HUES6 (cell line): ENCODE results near the gene SYT11.

Experiments
- H3K27ac ChIP-seq: 2 replicates; pipeline ENCODE4 v1.7.0; 2013; ENCODE audit warnings: low read depth, mild to moderate bottlenecking, low read length, inconsistent platforms
- H3K27me3 ChIP-seq: 2 replicates; pipeline ENCODE4 v1.6.1; 2013; ENCODE audit warnings: low read length; ENCODE audit not compliant: control insufficient read depth, insufficient read depth
- H3K36me3 ChIP-seq: 2 replicates; pipeline ENCODE4 v1.6.1; 2013; ENCODE audit warnings: low read length; ENCODE audit not compliant: control insufficient read depth, insufficient read depth
- H3K4me1 ChIP-seq: 2 replicates; pipeline ENCODE4 v1.6.1; 2013; ENCODE audit warnings: low read length; ENCODE audit not compliant: control insufficient read depth, insufficient read depth
- H3K4me3 ChIP-seq: 2 replicates; pipeline ENCODE4 v1.5.1; 2013; ENCODE audit warnings: low read depth, low read length
- H3K9ac ChIP-seq: one replicate; pipeline ENCODE4 v1.6.1; 2013; ENCODE audit warnings: mild to moderate bottlenecking, low read length
- H3K9me3 ChIP-seq: 2 replicates; pipeline ENCODE4 v1.6.1; 2013; ENCODE audit warnings: low read depth, low read length; ENCODE audit not compliant: control insufficient read depth, insufficient read depth

Gene SYT11

GRCh38 chr1:155899683-155900082, 40.3 kb downstream of the SYT11 start:
- H3K4me3 ChIP-seq = no peak overlapping the region
- no peak overlapping the region for H3K9ac ChIP-seq
- H3K9me3 ChIP-seq = no peaks in the 10 kb centered on the region
- no peak overlapping the region for H3K27ac ChIP-seq
- H3K27me3 ChIP-seq = no peaks in the 10 kb centered on the region
- H3K4me1 ChIP-seq = no peaks in the 10 kb centered on the region
- H3K36me3 ChIP-seq = peaks cover 66% of the 10 kb centered on the region

- Histone ChIP-seq H3K4me1 (no peaks in the 10 kb centered on the region), H3K9ac (no peak overlapping the region), H3K4me3 (no peak overlapping the region), H3K27me3 (no peaks in the 10 kb centered on the region), H3K9me3 (no peaks in the 10 kb centered on the region), H3K27ac (no peak overlapping the region), H3K36me3 (peaks cover 71% of the 10 kb centered on the region)
Observed at GRCh38 chr1:155900161-155900560, 40.8 kb downstream of the SYT11 start.

GRCh38 chr1:155904261-155904660, 44.9 kb downstream of the SYT11 start:
- Histone ChIP-seq H3K27me3 (no peaks in the 10 kb centered on the region), H3K9ac (no peak overlapping the region), H3K4me1 (no peaks in the 10 kb centered on the region), H3K27ac (no peak overlapping the region), H3K4me3 (no peak overlapping the region), H3K36me3 (peaks cover 80% of the 10 kb centered on the region), H3K9me3 (no peaks in the 10 kb centered on the region)

- H3K4me3 ChIP-seq = peak overlapping the region; percentile 73; the same call in 1 of the 2 replicates
Observed at GRCh38 chr1:155909894-155910293, 50.5 kb downstream of the SYT11 start.

GRCh38 chr1:155910621-155911121, 51.3 kb downstream of the SYT11 start:
- Histone ChIP-seq H3K4me3 (peak overlapping the region; percentile 73), H3K27me3 (no peaks in the 10 kb centered on the region), H3K36me3 (peaks cover 70% of the 10 kb centered on the region), H3K27ac (no peak overlapping the region; the same call in 1 of the 2 replicates), H3K9me3 (no peaks in the 10 kb centered on the region), H3K4me1 (peaks cover 12% of the 10 kb centered on the region; the same call in 1 of the 2 replicates), H3K9ac (peak overlapping the region; percentile 65)

More at GRCh38 chr1:155909894-155910293, 50.5 kb downstream of the SYT11 start:
- peaks cover 67% of the 10 kb centered on the region for H3K36me3 ChIP-seq
- H3K4me1 ChIP-seq = peaks cover 12% of the 10 kb centered on the region; the same call in 1 of the 2 replicates
- H3K9me3 ChIP-seq = no peaks in the 10 kb centered on the region
- H3K9ac ChIP-seq = peak overlapping the region; percentile 39
- no peak overlapping the region for H3K27ac ChIP-seq
- no peaks in the 10 kb centered on the region for H3K27me3 ChIP-seq

- Histone ChIP-seq H3K4me3 (peak within 1 kb of the TSS; percentile 73), H3K9ac (peak within 1 kb of the TSS; percentile 65), H3K4me1 (peaks cover 12% of the 10 kb centered on the region; the same call in 1 of the 2 replicates), H3K27ac (peak within 1 kb of the TSS; percentile 9; the same call in 1 of the 2 replicates), H3K36me3 (peaks cover 74% of the 10 kb centered on the region), H3K9me3 (no peaks in the 10 kb centered on the region), H3K27me3 (no peaks in the 10 kb centered on the region)
Observed at GRCh38 chr1:155911156-155912055, 52.0 kb downstream of the SYT11 start, which contains the start of gene RIT1. Gene RIT1 (minus strand): TSS chr1:155911349. CDS start chr1:155910761, 588 bp downstream.

GRCh38 chr1:155912056-155912536, 52.7 kb downstream of the SYT11 start:
- Histone ChIP-seq H3K27ac (0 out of 2 replicates have a peak overlapping the region, but pooled peaks have one; percentile 9), H3K9me3 (no peaks in the 10 kb centered on the region), H3K4me3 (no peak overlapping the region), H3K4me1 (peaks cover 12% of the 10 kb centered on the region; the same call in 1 of the 2 replicates), H3K9ac (no peak overlapping the region), H3K36me3 (peaks cover 75% of the 10 kb centered on the region), H3K27me3 (no peaks in the 10 kb centered on the region)

- Histone ChIP-seq H3K9me3 (no peaks in the 10 kb centered on the region), H3K4me1 (peaks cover 12% of the 10 kb centered on the region; the same call in 1 of the 2 replicates), H3K4me3 (no peak overlapping the region), H3K9ac (no peak overlapping the region), H3K36me3 (peaks cover 78% of the 10 kb centered on the region), H3K27ac (no peak overlapping the region), H3K27me3 (no peaks in the 10 kb centered on the region)
Observed at GRCh38 chr1:155913969-155914757, 54.8 kb downstream of the SYT11 start.

- Histone ChIP-seq H3K27me3 (no peaks in the 10 kb centered on the region), H3K9me3 (no peaks in the 10 kb centered on the region), H3K27ac (no peak overlapping the region), H3K4me1 (no peaks in the 10 kb centered on the region), H3K36me3 (peaks cover 95% of the 10 kb centered on the region), H3K9ac (no peak overlapping the region), H3K4me3 (no peak overlapping the region)
Observed at GRCh38 chr1:155918660-155919059, 59.3 kb downstream of the SYT11 start.

GRCh38 chr1:155919801-155920200, 60.4 kb downstream of the SYT11 start:
- H3K4me3 ChIP-seq = no peak overlapping the region
- no peak overlapping the region for H3K9ac ChIP-seq
- no peak overlapping the region for H3K27ac ChIP-seq
- H3K36me3 ChIP-seq = peaks cover 95% of the 10 kb centered on the region
- no peaks in the 10 kb centered on the region for H3K27me3 ChIP-seq
- H3K4me1 ChIP-seq = no peaks in the 10 kb centered on the region
- H3K9me3 ChIP-seq = no peaks in the 10 kb centered on the region
